Astrocyte (in vitro differentiated cells and primary cell): ENCODE results near the gene HOXA10. TPM values are rescaled to one million over a fixed set of nuclear protein-coding genes. Genes with fewer than 3 reads are reported as not detected.

Experiments
- DNase-seq: peaks from one replicate; pipeline ENCODE4 v3.0.0-alpha.2; 2010; ENCODE audit warnings: low read depth
- FAIRE-seq: peaks from 2 replicates; lab custom pipeline; 2011; peaks lifted over from hg19 to GRCh38; lab: Jason Lieb, UNC
- H2AFZ ChIP-seq: 2 replicates; pipeline ENCODE4 v1.6.0; 2012; ENCODE audit warnings: low read depth, low read length, inconsistent platforms
- H3K27ac ChIP-seq: 2 replicates; pipeline ENCODE4 v1.5.1; 2011; ENCODE audit warnings: low read depth, low read length, inconsistent platforms
- H3K27me3 ChIP-seq: 2 replicates; pipeline ENCODE4 v1.6.0; 2011; ENCODE audit warnings: low read length, inconsistent platforms; ENCODE audit not compliant: insufficient read depth
- H3K36me3 ChIP-seq: 2 replicates; pipeline ENCODE4 v1.5.1; 2011; ENCODE audit warnings: low read length, inconsistent platforms; ENCODE audit not compliant: insufficient read depth
- H3K4me1 ChIP-seq: 2 replicates; pipeline ENCODE4 v1.5.1; 2011; ENCODE audit warnings: low read length, inconsistent platforms; ENCODE audit not compliant: insufficient read depth
- H3K4me2 ChIP-seq: 2 replicates; pipeline ENCODE4 v1.6.0; 2012; ENCODE audit warnings: low read length, inconsistent platforms
- H3K4me3 ChIP-seq: 2 replicates; pipeline ENCODE4 v1.5.1; 2011; ENCODE audit warnings: low read depth, mild to moderate bottlenecking, low read length, inconsistent platforms; ENCODE audit not compliant: insufficient read depth
- H3K79me2 ChIP-seq: 2 replicates; pipeline ENCODE4 v1.6.0; 2012; ENCODE audit warnings: mild to moderate bottlenecking, low read length, inconsistent platforms; ENCODE audit not compliant: insufficient read depth
- H3K9ac ChIP-seq: 2 replicates; pipeline ENCODE4 v1.6.0; 2012; ENCODE audit warnings: mild to moderate bottlenecking, low read length, inconsistent platforms
- H3K9me3 ChIP-seq: 2 replicates; pipeline ENCODE4 v1.5.1; 2012; ENCODE audit warnings: low read depth, mild to moderate bottlenecking, low read length, inconsistent platforms; ENCODE audit not compliant: insufficient read depth
- H4K20me1 ChIP-seq: 2 replicates; pipeline ENCODE4 v1.6.0; 2012; ENCODE audit warnings: low read length, inconsistent platforms; ENCODE audit not compliant: insufficient read depth
- H3K27ac Mint-ChIP-seq: one replicate; pipeline ENCODE4 v1.8.0; 2021; ENCODE audit warnings: mild to moderate bottlenecking, mixed read lengths; ENCODE audit not compliant: unreplicated experiment
- H3K27me3 Mint-ChIP-seq: one replicate; pipeline ENCODE4 v1.8.0; 2021; ENCODE audit warnings: low read depth, mixed read lengths; ENCODE audit not compliant: unreplicated experiment
- H3K36me3 Mint-ChIP-seq: one replicate; pipeline ENCODE4 v1.8.0; 2021; ENCODE audit warnings: low read depth, mixed read lengths; ENCODE audit not compliant: unreplicated experiment
- H3K4me1 Mint-ChIP-seq: one replicate; pipeline ENCODE4 v1.8.0; 2021; ENCODE audit warnings: low read depth, mixed read lengths; ENCODE audit not compliant: unreplicated experiment
- H3K4me3 Mint-ChIP-seq: one replicate; pipeline ENCODE4 v1.8.0; 2021; ENCODE audit warnings: mild to moderate bottlenecking, moderate library complexity, mixed read lengths; ENCODE audit not compliant: unreplicated experiment
- H3K9me3 Mint-ChIP-seq: one replicate; pipeline ENCODE4 v1.8.0; 2021; ENCODE audit warnings: mild to moderate bottlenecking, mixed read lengths; ENCODE audit not compliant: unreplicated experiment
- EZH2 ChIP-seq: IDR thresholded peaks from 2 replicates; pipeline ENCODE4 v1.6.1; 2012; ENCODE audit warnings: mild to moderate bottlenecking, low read length, inconsistent platforms; ENCODE audit not compliant: insufficient read depth
- total RNA-seq: library from RNA; stranded (reverse); gene quantifications from 2 replicates; pipeline ENCODE4 v1.2.1, GENCODE V29; 2021
- TF ChIP-seq, protein P1 (sequence below): IDR thresholded peaks from 2 replicates; pipeline ENCODE4 v1.5.1; 2011; ENCODE audit warnings: low read depth, mild to moderate bottlenecking, inconsistent platforms, low read length, moderate library complexity; ENCODE audit not compliant: insufficient read depth

The HOXA10 gene
- total RNA-seq, 1 donor from 2014 or later, result not detected

DNA sequence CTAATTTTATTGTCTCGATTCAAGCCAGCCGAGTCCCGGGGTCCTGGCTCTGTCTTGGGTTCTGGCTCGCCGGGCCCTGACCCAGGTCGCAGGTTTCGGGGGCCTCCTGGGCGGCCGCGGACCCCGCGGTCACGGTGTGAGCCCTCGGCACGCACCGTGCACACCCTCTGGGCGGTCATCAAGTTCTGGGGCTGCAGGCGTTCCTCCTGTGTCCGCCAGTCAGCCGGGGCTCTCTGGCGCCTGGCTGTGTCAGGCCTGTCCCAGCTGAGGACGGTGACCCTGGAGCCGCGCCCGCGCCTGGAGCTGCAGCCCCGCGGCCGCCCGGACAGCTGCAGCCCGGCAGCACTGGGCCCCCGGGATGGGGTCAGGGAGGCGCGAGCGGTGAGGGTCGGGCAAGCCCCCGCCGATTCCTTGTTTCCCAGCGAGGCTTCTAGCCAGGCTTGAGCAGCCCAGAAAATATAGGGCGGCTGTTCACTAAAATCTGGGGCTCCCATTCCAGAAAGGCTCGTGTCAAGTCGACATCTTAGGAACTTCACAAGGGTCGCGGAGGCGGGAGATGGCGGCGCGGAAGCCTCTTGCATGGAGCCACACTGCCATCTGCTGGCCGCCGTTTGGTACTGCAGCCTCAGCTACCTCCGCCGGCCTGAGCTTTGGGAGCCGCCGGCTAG lies 13.4 kb downstream of the HOXA10 start:
- Histone ChIP-seq H3K4me1 (no peaks in the 10 kb centered on the region), H3K79me2 (no peaks in the 10 kb centered on the region), H3K9ac (no peak overlapping the region), H3K27me3 (peaks cover 92% of the 10 kb centered on the region), H2AFZ (peak overlapping the region; percentile 82), H4K20me1 (no peaks in the 10 kb centered on the region), H3K9me3 (peaks cover 7% of the 10 kb centered on the region), H3K27ac (no peak overlapping the region), H3K4me3 (peak overlapping the region; percentile 40), H3K4me2 (peak overlapping the region; percentile 86), H3K36me3 (no peaks in the 10 kb centered on the region)
- DNase-seq (peak; percentile 23), FAIRE-seq (no peak)
- Mint-ChIP-seq H3K27ac (no peak overlapping the region), H3K27me3 (peaks cover 77% of the 10 kb centered on the region), H3K4me1 (no peaks in the 10 kb centered on the region), H3K36me3 (no peaks in the 10 kb centered on the region), H3K4me3 (peak overlapping the region; percentile 66), H3K9me3 (peaks cover 30% of the 10 kb centered on the region)
- TF ChIP-seq, protein P1, sequence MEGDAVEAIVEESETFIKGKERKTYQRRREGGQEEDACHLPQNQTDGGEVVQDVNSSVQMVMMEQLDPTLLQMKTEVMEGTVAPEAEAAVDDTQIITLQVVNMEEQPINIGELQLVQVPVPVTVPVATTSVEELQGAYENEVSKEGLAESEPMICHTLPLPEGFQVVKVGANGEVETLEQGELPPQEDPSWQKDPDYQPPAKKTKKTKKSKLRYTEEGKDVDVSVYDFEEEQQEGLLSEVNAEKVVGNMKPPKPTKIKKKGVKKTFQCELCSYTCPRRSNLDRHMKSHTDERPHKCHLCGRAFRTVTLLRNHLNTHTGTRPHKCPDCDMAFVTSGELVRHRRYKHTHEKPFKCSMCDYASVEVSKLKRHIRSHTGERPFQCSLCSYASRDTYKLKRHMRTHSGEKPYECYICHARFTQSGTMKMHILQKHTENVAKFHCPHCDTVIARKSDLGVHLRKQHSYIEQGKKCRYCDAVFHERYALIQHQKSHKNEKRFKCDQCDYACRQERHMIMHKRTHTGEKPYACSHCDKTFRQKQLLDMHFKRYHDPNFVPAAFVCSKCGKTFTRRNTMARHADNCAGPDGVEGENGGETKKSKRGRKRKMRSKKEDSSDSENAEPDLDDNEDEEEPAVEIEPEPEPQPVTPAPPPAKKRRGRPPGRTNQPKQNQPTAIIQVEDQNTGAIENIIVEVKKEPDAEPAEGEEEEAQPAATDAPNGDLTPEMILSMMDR, result peak; percentile 74
- TF ChIP-seq EZH2, result peak; percentile 75

DNA sequence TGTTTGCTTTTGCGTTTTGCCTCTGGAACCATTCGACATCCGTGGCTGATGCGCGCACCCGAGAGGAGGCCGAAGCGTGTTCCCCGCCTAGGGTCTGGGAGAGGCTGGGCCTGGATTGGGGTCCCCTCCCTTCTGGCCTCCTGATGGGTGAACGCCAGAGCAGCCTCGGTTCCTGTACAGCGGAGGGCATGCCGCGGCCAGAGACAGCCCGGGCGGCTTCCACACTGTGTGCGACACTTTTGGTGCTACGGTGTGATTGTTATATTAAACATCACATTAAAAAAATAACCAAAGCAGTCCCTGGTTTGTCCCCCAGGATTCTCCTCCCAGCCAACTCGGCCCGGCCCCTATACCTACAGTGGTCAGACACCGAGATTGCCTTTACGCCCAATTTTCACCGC lies 14.0 kb downstream of the HOXA10 start:
- H3K27ac ChIP-seq, result no peak overlapping the region
- no peaks in the 10 kb centered on the region for H4K20me1 ChIP-seq
- H3K4me2 ChIP-seq, result peak overlapping the region; percentile 86
- H3K79me2 ChIP-seq, result no peaks in the 10 kb centered on the region
- H3K36me3 Mint-ChIP-seq, result no peaks in the 10 kb centered on the region
- H3K9me3 Mint-ChIP-seq, result peaks cover 31% of the 10 kb centered on the region
- H3K36me3 ChIP-seq, result no peaks in the 10 kb centered on the region
- peak; percentile 21 for TF ChIP-seq EZH2
- TF ChIP-seq, protein P1, result no peak
- no peaks in the 10 kb centered on the region for H3K4me1 ChIP-seq
- H3K27ac Mint-ChIP-seq, result no peak overlapping the region
- no peak overlapping the region for H3K4me3 ChIP-seq
- H3K4me3 Mint-ChIP-seq, result no peak overlapping the region
- peaks cover 92% of the 10 kb centered on the region for H3K27me3 ChIP-seq
- no peak for DNase-seq
- no peak for FAIRE-seq
- peak overlapping the region; percentile 82 for H2AFZ ChIP-seq
- H3K9ac ChIP-seq, result no peak overlapping the region
- H3K27me3 Mint-ChIP-seq, result peaks cover 79% of the 10 kb centered on the region
- peaks cover 7% of the 10 kb centered on the region for H3K9me3 ChIP-seq
- no peaks in the 10 kb centered on the region for H3K4me1 Mint-ChIP-seq
